Osteocyte (in vitro differentiated cells): Measurements from ENCODE around the gene PDLIM5. TPM values are rescaled to one million over a fixed set of nuclear protein-coding genes. Genes with fewer than 3 reads are reported as not detected.

Experiments
- DNase-seq: peaks from one replicate; pipeline ENCODE4 v3.0.0; 2021; ENCODE audit warnings: mixed read lengths; ENCODE audit not compliant: unreplicated experiment; ENCODE audit errors: extremely low spot score
- H3K27ac Mint-ChIP-seq: one replicate; pipeline ENCODE4 v1.8.0; 2021; ENCODE audit warnings: mild to moderate bottlenecking, mixed read lengths; ENCODE audit not compliant: unreplicated experiment
- H3K27me3 Mint-ChIP-seq: one replicate; pipeline ENCODE4 v1.8.0; 2021; ENCODE audit warnings: mixed read lengths; ENCODE audit not compliant: unreplicated experiment
- H3K36me3 Mint-ChIP-seq: one replicate; pipeline ENCODE4 v1.8.0; 2021; ENCODE audit warnings: mixed read lengths; ENCODE audit not compliant: unreplicated experiment
- H3K4me1 Mint-ChIP-seq: one replicate; pipeline ENCODE4 v1.8.0; 2021; ENCODE audit warnings: mixed read lengths; ENCODE audit not compliant: unreplicated experiment
- H3K4me3 Mint-ChIP-seq: one replicate; pipeline ENCODE4 v1.8.0; 2021; ENCODE audit warnings: mild to moderate bottlenecking, moderate library complexity, mixed read lengths; ENCODE audit not compliant: unreplicated experiment
- H3K9me3 Mint-ChIP-seq: one replicate; pipeline ENCODE4 v1.8.0; 2021; ENCODE audit warnings: mixed read lengths; ENCODE audit not compliant: unreplicated experiment
- CTCF ChIP-seq: fragments of 200-600 bp; sonication (generic); IDR thresholded peaks from 2 replicates; pipeline ENCODE4 v1.5.0; 2021; ENCODE audit warnings: antibody characterized with exemption, mild to moderate bottlenecking, moderate library complexity
- total RNA-seq: library from RNA; stranded (reverse); gene quantifications from 2 replicates; pipeline ENCODE4 v1.2.1, GENCODE V29; 2021

PDLIM5 gene
- total RNA-seq, 1 donor from 2014 or later, result 324 TPM

DNA sequence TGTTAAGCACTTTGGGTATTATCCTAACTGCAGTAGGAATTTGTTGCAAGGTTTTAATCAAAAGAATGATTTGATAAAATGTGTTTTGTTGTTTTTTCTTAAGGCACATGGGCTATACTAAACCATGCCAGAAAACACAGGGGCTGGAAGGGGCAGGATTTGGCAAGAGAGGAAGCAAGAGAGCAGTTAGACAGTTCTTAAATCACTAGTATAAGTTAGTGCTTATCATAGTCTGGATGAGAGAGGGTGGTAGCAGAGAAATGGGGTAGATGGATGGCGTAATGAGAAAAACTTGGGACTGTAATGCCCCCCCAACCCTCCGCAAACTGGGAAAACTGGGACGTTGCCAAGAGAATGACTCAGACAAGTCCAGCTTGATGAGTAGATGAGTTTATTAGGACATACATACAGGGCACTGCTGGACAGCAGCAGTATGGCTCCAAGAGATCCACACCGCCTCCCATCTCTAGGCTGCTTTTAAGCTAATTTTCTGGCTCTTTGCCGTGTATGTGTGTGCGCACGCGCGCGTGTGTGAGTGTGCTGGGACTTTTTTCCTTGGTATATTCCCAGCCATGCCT lies 151.5 kb downstream of the PDLIM5 start:
- peaks cover 14% of the 10 kb centered on the region for H3K36me3 Mint-ChIP-seq
- no peak for DNase-seq
- no peak for TF ChIP-seq CTCF
- H3K4me3 Mint-ChIP-seq, result no peak overlapping the region
- peak overlapping the region; percentile 42 for H3K27ac Mint-ChIP-seq
- H3K27me3 Mint-ChIP-seq, result no peaks in the 10 kb centered on the region
- no peaks in the 10 kb centered on the region for H3K9me3 Mint-ChIP-seq
- H3K4me1 Mint-ChIP-seq, result peaks cover 31% of the 10 kb centered on the region

- H3K9me3 Mint-ChIP-seq, result no peaks in the 10 kb centered on the region
- no peak for TF ChIP-seq CTCF
- DNase-seq, result no peak
- no peak overlapping the region for H3K27ac Mint-ChIP-seq
- no peak overlapping the region for H3K4me3 Mint-ChIP-seq
- peaks cover 19% of the 10 kb centered on the region for H3K36me3 Mint-ChIP-seq
- peaks cover 31% of the 10 kb centered on the region for H3K4me1 Mint-ChIP-seq
- H3K27me3 Mint-ChIP-seq, result no peaks in the 10 kb centered on the region
These were observed 153.6 kb downstream of the PDLIM5 start for GRCh38 chr4:94605241-94605805.

GRCh38 chr4:94610145-94610544 lies 158.4 kb downstream of the PDLIM5 start:
- Mint-ChIP-seq H3K27ac (no peak overlapping the region), H3K9me3 (no peaks in the 10 kb centered on the region), H3K36me3 (peaks cover 15% of the 10 kb centered on the region), H3K27me3 (no peaks in the 10 kb centered on the region), H3K4me3 (no peak overlapping the region), H3K4me1 (peaks cover 22% of the 10 kb centered on the region)
- no peak for DNase-seq
- no peak for TF ChIP-seq CTCF

- peaks cover 16% of the 10 kb centered on the region for H3K36me3 Mint-ChIP-seq
- DNase-seq, result no peak
- H3K4me3 Mint-ChIP-seq, result no peak overlapping the region
- no peaks in the 10 kb centered on the region for H3K9me3 Mint-ChIP-seq
- H3K27ac Mint-ChIP-seq, result no peak overlapping the region
- no peak for TF ChIP-seq CTCF
- peaks cover 15% of the 10 kb centered on the region for H3K4me1 Mint-ChIP-seq
- no peaks in the 10 kb centered on the region for H3K27me3 Mint-ChIP-seq
These were observed 161.5 kb downstream of the PDLIM5 start for GRCh38 chr4:94613248-94613647.

DNA sequence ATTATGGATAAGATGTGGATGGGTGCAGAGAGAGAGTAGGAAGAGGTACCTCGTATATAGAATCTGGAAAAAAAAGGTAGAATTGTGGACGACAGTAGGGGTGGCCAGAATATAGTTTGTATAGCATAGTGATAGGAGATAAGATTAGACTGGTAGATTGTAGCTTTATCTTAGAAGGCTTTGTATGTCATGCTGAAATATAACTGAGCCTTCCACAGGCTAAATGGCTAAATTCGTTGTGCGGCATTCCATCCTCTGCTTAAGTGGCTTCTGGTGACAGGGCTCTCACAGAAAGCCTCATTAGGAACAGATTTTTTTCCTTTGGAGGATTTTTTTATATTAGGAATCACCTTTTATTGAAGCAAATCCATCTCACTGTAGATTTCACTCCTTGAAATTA lies 163.7 kb downstream of the PDLIM5 start:
- no peak for TF ChIP-seq CTCF
- Mint-ChIP-seq H3K9me3 (no peaks in the 10 kb centered on the region), H3K27me3 (no peaks in the 10 kb centered on the region), H3K27ac (no peak overlapping the region), H3K4me1 (peaks cover 15% of the 10 kb centered on the region), H3K4me3 (no peak overlapping the region), H3K36me3 (peaks cover 26% of the 10 kb centered on the region)
- DNase-seq, result no peak
